ENCODE results near the gene PLA2G12B.

- TF ChIP-seq, protein P1, sequence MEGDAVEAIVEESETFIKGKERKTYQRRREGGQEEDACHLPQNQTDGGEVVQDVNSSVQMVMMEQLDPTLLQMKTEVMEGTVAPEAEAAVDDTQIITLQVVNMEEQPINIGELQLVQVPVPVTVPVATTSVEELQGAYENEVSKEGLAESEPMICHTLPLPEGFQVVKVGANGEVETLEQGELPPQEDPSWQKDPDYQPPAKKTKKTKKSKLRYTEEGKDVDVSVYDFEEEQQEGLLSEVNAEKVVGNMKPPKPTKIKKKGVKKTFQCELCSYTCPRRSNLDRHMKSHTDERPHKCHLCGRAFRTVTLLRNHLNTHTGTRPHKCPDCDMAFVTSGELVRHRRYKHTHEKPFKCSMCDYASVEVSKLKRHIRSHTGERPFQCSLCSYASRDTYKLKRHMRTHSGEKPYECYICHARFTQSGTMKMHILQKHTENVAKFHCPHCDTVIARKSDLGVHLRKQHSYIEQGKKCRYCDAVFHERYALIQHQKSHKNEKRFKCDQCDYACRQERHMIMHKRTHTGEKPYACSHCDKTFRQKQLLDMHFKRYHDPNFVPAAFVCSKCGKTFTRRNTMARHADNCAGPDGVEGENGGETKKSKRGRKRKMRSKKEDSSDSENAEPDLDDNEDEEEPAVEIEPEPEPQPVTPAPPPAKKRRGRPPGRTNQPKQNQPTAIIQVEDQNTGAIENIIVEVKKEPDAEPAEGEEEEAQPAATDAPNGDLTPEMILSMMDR (IDR thresholded peaks at IDR 0.05): no peak
- TF ChIP-seq POLR2A (IDR thresholded peaks at IDR 0.05): no peak
Observed at GRCh38 chr10:72889391-72889831, 65.2 kb downstream of the PLA2G12B start.
